Breast epithelium (tissue), 4 donors: ENCODE data around the gene ARHGAP15. TPM values are rescaled to one million over a fixed set of nuclear protein-coding genes. Genes with fewer than 3 reads are reported as not detected.
"Not testable (repeated sequence)": the region's sequence is repeated elsewhere in the genome, so short reads cannot be mapped to it uniquely, and the experiment has no call there.

ENCODE experiments used
- DNase-seq, 2 donors: peaks; one replicate each; pipeline ENCODE4 v3.0.0-alpha.2; 2019; ENCODE audit warnings: low spot score in 2 of 2
- H3K27ac ChIP-seq, 2 donors: fragments of 200-600 bp; sonication (generic) in 1 of 2; one replicate each; pipeline ENCODE4 v1.5.1; 2016 to 2019; ENCODE audit warnings: mild to moderate bottlenecking in 1 of 2
- H3K27me3 ChIP-seq, 2 donors: fragments of 200-600 bp; sonication (generic) in 1 of 2; one replicate each; pipeline versions ENCODE4 v1.5.1 to v1.6.0; 2017 to 2019; ENCODE audit warnings: control low read depth in 1 of 2, mild to moderate bottlenecking in 1 of 2
- H3K36me3 ChIP-seq: fragments of 200-600 bp; one replicate; pipeline ENCODE4 v1.5.1; 2019
- H3K4me1 ChIP-seq, 2 donors: fragments of 200-600 bp; sonication (generic); one replicate each; pipeline ENCODE4 v1.5.1; 2016 to 2019; ENCODE audit warnings: control low read depth in 1 of 2
- H3K4me3 ChIP-seq, 3 donors: fragments of 200-600 bp; sonication (generic); 1 replicate in 2 of 3; 2 replicates in 1 of 3; pipeline ENCODE4 v1.5.1; 2016 to 2019; ENCODE audit warnings: mild to moderate bottlenecking in 3 of 3, moderate library complexity in 2 of 3
- H3K9me3 ChIP-seq, 2 donors: fragments of 200-600 bp; sonication (generic) in 1 of 2; one replicate each; pipeline ENCODE4 v1.5.1; 2016 to 2019; ENCODE audit warnings: control low read depth in 1 of 2
- POLR2A ChIP-seq: fragments of 450-650 bp; IDR thresholded peaks from one replicate; pipeline ENCODE4 v1.6.1; 2016; ENCODE audit warnings: antibody characterized with exemption, mild to moderate bottlenecking, moderate library complexity
- POLR2AphosphoS5 ChIP-seq, 3 donors: sonication (generic); formaldehyde crosslinking; IDR thresholded peaks; one replicate each; pipeline ENCODE4 v1.6.1; 2017; ENCODE audit warnings: antibody characterized with exemption in 3 of 3
- intact Hi-C: fragments of 100-400 bp; cut with DNase I; formaldehyde crosslinking; loops from one replicate; pipeline ENCODE4 v1.15.1; 2023; ENCODE audit warnings: low total_unique reads
- total RNA-seq, 3 donors: library from RNA; depleted of rRNA; stranded (reverse); fragments of >200 nt; gene quantifications; one replicate each; pipeline ENCODE4 v1.1.0, GENCODE V29; 2016
- TF ChIP-seq, protein P1 (sequence below), 3 donors: fragments of 450-650 bp; IDR thresholded peaks; one replicate each; pipeline ENCODE4 v1.5.1; 2016 to 2017; ENCODE audit warnings: antibody characterized with exemption in 3 of 3, mild to moderate bottlenecking in 3 of 3, moderate library complexity in 3 of 3

ARHGAP15 gene
- total RNA-seq, 3 donors from 2014 or later, result 8.9 to 13.4 (median 10.7) TPM

DNA sequence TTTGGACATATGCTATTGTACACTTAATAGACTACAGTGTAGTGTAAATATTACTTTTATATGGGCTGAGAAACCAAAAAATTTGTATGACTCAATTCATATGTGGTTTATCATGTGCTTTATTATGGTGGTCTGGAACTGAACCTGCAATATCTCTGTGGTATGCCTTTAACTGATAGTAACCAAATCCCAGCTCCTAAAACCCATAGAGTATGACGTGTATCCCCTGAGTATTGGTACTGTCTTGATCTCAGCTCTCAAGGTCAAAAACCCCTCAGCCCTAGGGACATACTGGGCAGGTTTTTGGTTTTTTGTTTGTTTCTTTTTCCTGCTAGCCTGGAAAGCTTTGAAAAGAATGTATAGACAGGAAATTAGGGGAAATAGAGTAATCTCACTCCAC, 42.2 kb upstream of the ARHGAP15 start:
- TF ChIP-seq POLR2AphosphoS5 (IDR thresholded peaks at IDR 0.05), result no peak
- TF ChIP-seq POLR2A, result no peak
- TF ChIP-seq, protein P1, sequence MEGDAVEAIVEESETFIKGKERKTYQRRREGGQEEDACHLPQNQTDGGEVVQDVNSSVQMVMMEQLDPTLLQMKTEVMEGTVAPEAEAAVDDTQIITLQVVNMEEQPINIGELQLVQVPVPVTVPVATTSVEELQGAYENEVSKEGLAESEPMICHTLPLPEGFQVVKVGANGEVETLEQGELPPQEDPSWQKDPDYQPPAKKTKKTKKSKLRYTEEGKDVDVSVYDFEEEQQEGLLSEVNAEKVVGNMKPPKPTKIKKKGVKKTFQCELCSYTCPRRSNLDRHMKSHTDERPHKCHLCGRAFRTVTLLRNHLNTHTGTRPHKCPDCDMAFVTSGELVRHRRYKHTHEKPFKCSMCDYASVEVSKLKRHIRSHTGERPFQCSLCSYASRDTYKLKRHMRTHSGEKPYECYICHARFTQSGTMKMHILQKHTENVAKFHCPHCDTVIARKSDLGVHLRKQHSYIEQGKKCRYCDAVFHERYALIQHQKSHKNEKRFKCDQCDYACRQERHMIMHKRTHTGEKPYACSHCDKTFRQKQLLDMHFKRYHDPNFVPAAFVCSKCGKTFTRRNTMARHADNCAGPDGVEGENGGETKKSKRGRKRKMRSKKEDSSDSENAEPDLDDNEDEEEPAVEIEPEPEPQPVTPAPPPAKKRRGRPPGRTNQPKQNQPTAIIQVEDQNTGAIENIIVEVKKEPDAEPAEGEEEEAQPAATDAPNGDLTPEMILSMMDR (IDR thresholded peaks at IDR 0.05), result no peak
- Histone ChIP-seq H3K27ac (no peak overlapping the region), H3K36me3 (no peaks in the 10 kb centered on the region), H3K4me3 (no peak overlapping the region), H3K9me3 (no peaks in the 10 kb centered on the region), H3K4me1 (no peaks in the 10 kb centered on the region), H3K27me3 (no peaks in the 10 kb centered on the region)
- intact Hi-C loops, result no loop called here
- no peak for DNase-seq

DNA sequence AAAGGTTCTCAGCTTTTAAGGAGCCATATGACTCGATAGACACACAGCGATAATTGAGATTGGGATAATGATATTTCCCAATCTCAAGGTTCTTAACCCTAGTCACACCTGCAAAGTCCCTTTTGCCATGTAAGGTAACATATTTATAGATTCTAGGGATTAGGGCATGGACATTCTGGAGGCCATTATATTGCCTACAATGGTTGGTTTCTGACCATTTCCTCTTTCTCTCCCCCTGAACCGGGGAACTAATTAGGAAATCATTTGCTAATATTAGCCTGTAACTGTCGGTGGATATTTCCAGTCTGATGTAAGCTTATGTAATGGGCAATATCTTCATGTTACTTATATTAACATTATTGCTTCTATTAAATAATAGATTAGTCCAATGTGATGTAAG, 40.8 kb upstream of the ARHGAP15 start:
- H3K27me3 ChIP-seq, result no peaks in the 10 kb centered on the region
- no peaks in the 10 kb centered on the region for H3K36me3 ChIP-seq
- no peak overlapping the region for H3K27ac ChIP-seq
- intact Hi-C loops, result no loop called here
- TF ChIP-seq POLR2A (no peak), POLR2AphosphoS5 (IDR thresholded peaks at IDR 0.05) (no peak)
- TF ChIP-seq, protein P1 (IDR thresholded peaks at IDR 0.05), result no peak
- H3K4me3 ChIP-seq, result no peak overlapping the region
- no peaks in the 10 kb centered on the region for H3K4me1 ChIP-seq
- no peaks in the 10 kb centered on the region for H3K9me3 ChIP-seq
- DNase-seq, result no peak

DNA sequence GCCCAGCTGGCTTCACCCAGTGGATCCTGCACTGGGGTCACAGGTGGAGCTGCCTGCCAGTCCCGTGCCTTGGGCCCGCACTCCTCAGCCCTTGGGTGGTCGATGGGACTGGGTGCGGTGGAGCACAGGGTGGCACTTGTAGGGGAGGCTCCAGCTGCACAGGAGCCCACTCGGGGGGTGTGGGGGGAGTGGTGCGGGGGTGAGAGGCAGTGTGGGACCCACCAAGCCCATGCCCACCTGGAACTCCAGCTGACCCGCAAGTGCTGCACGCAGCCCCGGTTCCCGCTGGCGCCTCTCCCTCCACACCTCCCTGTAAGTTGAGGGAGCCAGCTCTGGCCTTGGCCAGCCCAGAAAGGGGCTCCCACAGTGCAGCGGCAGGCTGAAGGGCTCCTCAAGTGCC, 39.7 kb upstream of the ARHGAP15 start:
- H3K4me1 ChIP-seq, H3K27ac ChIP-seq, H3K27me3 ChIP-seq, intact Hi-C loops, DNase-seq, H3K4me3 ChIP-seq, H3K9me3 ChIP-seq, H3K36me3 ChIP-seq: not testable (repeated sequence)

DNA sequence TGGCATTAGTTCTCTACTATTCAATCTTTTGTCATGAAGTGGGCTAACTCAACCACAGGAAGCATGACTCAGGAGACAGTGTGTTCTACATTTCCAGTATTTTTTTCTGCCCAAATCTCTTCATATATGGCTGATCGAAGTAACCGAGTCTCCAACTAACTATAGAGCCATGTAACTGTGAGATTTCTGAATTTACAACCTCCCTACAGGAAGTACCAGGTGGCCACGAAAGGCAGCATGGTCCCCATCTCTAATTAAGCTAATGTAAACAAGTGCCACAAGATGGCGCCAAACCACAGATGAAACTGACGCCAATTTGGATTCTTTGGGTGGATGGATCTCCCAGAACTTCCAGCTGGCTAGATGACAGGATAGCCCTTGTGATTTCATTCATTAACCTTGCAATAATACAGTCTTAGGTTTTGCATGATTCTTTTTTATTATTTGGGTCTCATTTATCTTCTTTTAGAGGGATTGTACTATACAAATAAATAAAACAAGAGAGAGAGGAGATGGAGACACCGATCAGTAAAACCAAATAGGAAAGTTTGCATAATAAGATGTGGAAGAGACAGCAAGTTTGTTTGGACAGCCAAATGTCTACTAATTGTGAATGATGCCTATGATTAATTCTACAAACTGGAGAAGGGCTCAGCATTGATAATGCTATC, 18.3 kb upstream of the ARHGAP15 start:
- Histone ChIP-seq H3K4me1 (no peaks in the 10 kb centered on the region), H3K4me3 (no peak overlapping the region), H3K27me3 (no peaks in the 10 kb centered on the region), H3K9me3 (no peaks in the 10 kb centered on the region), H3K36me3 (no peaks in the 10 kb centered on the region), H3K27ac (no peak overlapping the region)
- TF ChIP-seq POLR2AphosphoS5 (IDR thresholded peaks at IDR 0.05), result no peak
- TF ChIP-seq, protein P1 (IDR thresholded peaks at IDR 0.05), result peak in 2 of 3 donors; percentile 45 to 48
- TF ChIP-seq POLR2A, result no peak
- intact Hi-C loops, result no loop called here
- DNase-seq, result peak; percentile 33 to 55

DNA sequence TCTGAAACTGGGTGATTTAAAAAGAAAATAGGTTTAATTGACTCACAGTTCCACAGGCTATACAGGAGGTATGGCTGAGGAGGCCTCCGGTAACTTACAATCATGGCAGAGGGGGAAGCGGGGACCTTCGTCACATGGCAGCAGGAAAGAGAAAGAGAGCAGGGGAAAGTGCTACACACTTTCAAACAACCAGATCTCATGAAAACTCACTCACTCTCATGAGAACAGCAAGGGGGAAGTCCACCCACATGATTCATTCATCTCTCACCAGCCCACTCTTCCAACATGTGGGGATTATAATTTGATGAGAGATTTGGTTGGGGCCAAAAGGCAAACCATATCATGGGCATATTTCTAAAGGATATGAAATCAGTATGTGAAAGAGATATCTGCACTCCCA, 12.0 kb upstream of the ARHGAP15 start:
- no peaks in the 10 kb centered on the region for H3K36me3 ChIP-seq
- H3K27me3 ChIP-seq, result no peaks in the 10 kb centered on the region
- no peak overlapping the region for H3K4me3 ChIP-seq
- no peaks in the 10 kb centered on the region for H3K9me3 ChIP-seq
- no peaks in the 10 kb centered on the region for H3K4me1 ChIP-seq
- TF ChIP-seq POLR2A (no peak), POLR2AphosphoS5 (IDR thresholded peaks at IDR 0.05) (no peak)
- TF ChIP-seq, protein P1 (IDR thresholded peaks at IDR 0.05), result no peak
- intact Hi-C loops, result no loop called here
- H3K27ac ChIP-seq, result no peak overlapping the region
- DNase-seq, result no peak
